GM23338 (cell line): ENCODE data around the gene CEP89.

Experiments used
- CREB1 ChIP-seq: fragments of 250-450 bp; sonication (Bioruptor Pico); IDR thresholded peaks from 2 replicates; pipeline ENCODE4 v1.5.0; 2020; ENCODE audit warnings: low read depth, mild to moderate bottlenecking, moderate library complexity
- EZH2 ChIP-seq: fragments of 200-600 bp; sonication (generic); IDR thresholded peaks from one replicate; pipeline ENCODE4 v1.8.0; 2017; ENCODE audit warnings: antibody characterized with exemption, mild to moderate bottlenecking, low read depth; ENCODE audit not compliant: unreplicated experiment
- POLR2AphosphoS5 ChIP-seq: IDR thresholded peaks from 2 replicates; pipeline ENCODE4 v1.6.1; 2016; ENCODE audit warnings: antibody characterized with exemption, low read depth
- STAT1 ChIP-seq: IDR thresholded peaks from one replicate; pipeline ENCODE4 v1.6.1; 2016; ENCODE audit warnings: antibody characterized with exemption; ENCODE audit not compliant: unreplicated experiment
- TF ChIP-seq, protein P1 (sequence below), 2 experiments: fragments of 200-600 bp in 1 of 2; sonication (generic) in 1 of 2; conservative IDR thresholded peaks; 2 replicates each; pipeline versions ENCODE4 v1.5.1 to v1.6.1; 2016 to 2017; ENCODE audit warnings: antibody characterized with exemption in 2 of 2, low read depth in 2 of 2, mild to moderate bottlenecking in 2 of 2, moderate library complexity in 1 of 2
- TF ChIP-seq, protein P2 (sequence below): IDR thresholded peaks from 2 replicates; pipeline ENCODE4 v1.6.1; 2016; ENCODE audit warnings: antibody characterized with exemption
- TF ChIP-seq, protein P3 (sequence below): IDR thresholded peaks from one replicate; pipeline ENCODE4 v1.6.1; 2018; ENCODE audit warnings: antibody characterized with exemption; ENCODE audit not compliant: unreplicated experiment

DNA sequence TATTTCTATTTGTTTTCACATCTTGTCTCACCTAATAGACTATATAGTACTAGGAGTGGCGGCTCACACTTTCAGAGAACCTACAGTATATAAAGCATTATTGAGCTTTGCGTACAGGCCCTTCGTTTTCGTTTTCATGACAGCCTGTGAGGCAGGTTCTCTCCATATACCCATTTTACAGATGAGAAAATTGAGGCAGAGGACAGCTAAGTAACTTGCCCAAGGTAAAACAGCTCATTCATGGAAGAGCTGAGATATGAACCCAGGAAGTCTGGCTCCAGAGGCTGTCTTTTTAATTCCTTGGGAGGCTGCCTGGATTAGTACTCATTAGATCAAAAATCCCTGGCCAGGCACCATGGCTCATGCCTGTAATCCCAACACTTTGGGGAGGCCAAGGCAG, 29.2 kb upstream of the CEP89 start:
- TF ChIP-seq POLR2AphosphoS5 (no peak), EZH2 (no peak), STAT1 (no peak), CREB1 (CRISPR knock-in tag) (no peak)
- TF ChIP-seq, protein P1, sequence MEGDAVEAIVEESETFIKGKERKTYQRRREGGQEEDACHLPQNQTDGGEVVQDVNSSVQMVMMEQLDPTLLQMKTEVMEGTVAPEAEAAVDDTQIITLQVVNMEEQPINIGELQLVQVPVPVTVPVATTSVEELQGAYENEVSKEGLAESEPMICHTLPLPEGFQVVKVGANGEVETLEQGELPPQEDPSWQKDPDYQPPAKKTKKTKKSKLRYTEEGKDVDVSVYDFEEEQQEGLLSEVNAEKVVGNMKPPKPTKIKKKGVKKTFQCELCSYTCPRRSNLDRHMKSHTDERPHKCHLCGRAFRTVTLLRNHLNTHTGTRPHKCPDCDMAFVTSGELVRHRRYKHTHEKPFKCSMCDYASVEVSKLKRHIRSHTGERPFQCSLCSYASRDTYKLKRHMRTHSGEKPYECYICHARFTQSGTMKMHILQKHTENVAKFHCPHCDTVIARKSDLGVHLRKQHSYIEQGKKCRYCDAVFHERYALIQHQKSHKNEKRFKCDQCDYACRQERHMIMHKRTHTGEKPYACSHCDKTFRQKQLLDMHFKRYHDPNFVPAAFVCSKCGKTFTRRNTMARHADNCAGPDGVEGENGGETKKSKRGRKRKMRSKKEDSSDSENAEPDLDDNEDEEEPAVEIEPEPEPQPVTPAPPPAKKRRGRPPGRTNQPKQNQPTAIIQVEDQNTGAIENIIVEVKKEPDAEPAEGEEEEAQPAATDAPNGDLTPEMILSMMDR (conservative IDR thresholded peaks at IDR 0.05; ENCODE audit: low read depth in 2 of 2) = no peak
- TF ChIP-seq, protein P2, sequence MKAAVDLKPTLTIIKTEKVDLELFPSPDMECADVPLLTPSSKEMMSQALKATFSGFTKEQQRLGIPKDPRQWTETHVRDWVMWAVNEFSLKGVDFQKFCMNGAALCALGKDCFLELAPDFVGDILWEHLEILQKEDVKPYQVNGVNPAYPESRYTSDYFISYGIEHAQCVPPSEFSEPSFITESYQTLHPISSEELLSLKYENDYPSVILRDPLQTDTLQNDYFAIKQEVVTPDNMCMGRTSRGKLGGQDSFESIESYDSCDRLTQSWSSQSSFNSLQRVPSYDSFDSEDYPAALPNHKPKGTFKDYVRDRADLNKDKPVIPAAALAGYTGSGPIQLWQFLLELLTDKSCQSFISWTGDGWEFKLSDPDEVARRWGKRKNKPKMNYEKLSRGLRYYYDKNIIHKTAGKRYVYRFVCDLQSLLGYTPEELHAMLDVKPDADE = no peak
- TF ChIP-seq, protein P3, sequence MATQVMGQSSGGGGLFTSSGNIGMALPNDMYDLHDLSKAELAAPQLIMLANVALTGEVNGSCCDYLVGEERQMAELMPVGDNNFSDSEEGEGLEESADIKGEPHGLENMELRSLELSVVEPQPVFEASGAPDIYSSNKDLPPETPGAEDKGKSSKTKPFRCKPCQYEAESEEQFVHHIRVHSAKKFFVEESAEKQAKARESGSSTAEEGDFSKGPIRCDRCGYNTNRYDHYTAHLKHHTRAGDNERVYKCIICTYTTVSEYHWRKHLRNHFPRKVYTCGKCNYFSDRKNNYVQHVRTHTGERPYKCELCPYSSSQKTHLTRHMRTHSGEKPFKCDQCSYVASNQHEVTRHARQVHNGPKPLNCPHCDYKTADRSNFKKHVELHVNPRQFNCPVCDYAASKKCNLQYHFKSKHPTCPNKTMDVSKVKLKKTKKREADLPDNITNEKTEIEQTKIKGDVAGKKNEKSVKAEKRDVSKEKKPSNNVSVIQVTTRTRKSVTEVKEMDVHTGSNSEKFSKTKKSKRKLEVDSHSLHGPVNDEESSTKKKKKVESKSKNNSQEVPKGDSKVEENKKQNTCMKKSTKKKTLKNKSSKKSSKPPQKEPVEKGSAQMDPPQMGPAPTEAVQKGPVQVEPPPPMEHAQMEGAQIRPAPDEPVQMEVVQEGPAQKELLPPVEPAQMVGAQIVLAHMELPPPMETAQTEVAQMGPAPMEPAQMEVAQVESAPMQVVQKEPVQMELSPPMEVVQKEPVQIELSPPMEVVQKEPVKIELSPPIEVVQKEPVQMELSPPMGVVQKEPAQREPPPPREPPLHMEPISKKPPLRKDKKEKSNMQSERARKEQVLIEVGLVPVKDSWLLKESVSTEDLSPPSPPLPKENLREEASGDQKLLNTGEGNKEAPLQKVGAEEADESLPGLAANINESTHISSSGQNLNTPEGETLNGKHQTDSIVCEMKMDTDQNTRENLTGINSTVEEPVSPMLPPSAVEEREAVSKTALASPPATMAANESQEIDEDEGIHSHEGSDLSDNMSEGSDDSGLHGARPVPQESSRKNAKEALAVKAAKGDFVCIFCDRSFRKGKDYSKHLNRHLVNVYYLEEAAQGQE = no peak
